Activated T-helper 1 cell treated with anti-CD3 and anti-CD28 coated beads, Interleukin-12 subunit alpha, Interleukin-12 subunit beta, Interleukin-2, Interleukin-4 antibody, amounts not matched to agents 30 ng/mL and 10 ng/mL and 1 ng/mL, durations not matched to agents 14 hours and 24 hours and 36 hours (primary cell): ENCODE data around the gene KTI12. TPM values are rescaled to one million over a fixed set of nuclear protein-coding genes. Genes with fewer than 3 reads are reported as not detected.
"Not testable (repeated sequence)": the region's sequence is repeated elsewhere in the genome, so short reads cannot be mapped to it uniquely, and the experiment has no call there.

ENCODE experiments used
- DNase-seq: peaks from one replicate; pipeline ENCODE4 v3.0.0; 2021; ENCODE audit warnings: low spot score
- H3K27ac Mint-ChIP-seq: one replicate; pipeline ENCODE4 v1.8.0; 2021; ENCODE audit warnings: mild to moderate bottlenecking, mixed read lengths
- H3K27me3 Mint-ChIP-seq: one replicate; pipeline ENCODE4 v1.8.0; 2022; ENCODE audit warnings: mild to moderate bottlenecking, moderate library complexity, mixed read lengths; ENCODE audit not compliant: insufficient read depth
- H3K36me3 Mint-ChIP-seq: one replicate; pipeline ENCODE4 v1.8.0; 2021; ENCODE audit warnings: low read depth, mixed read lengths
- H3K4me1 Mint-ChIP-seq: one replicate; pipeline ENCODE4 v1.8.0; 2021; ENCODE audit warnings: low read depth, mixed read lengths
- H3K4me3 Mint-ChIP-seq: one replicate; pipeline ENCODE4 v1.8.0; 2021; ENCODE audit warnings: mild to moderate bottlenecking, moderate library complexity, mixed read lengths
- H3K9me3 Mint-ChIP-seq: one replicate; pipeline ENCODE4 v1.8.0; 2021; ENCODE audit warnings: mixed read lengths
- intact Hi-C: fragments of 100-400 bp; cut with micrococcal nuclease; formaldehyde crosslinking; loops from one replicate; pipeline ENCODE4 v1.15.1; 2024
- total RNA-seq: library from RNA; stranded (reverse); gene quantifications from 2 replicates; pipeline ENCODE4 v1.2.3, GENCODE V29; 2022

The KTI12 gene
- total RNA-seq, 1 donor from 2014 or later: 21.6 TPM

- H3K36me3 Mint-ChIP-seq: peaks cover 39% of the 10 kb centered on the region
- no peaks in the 10 kb centered on the region for H3K9me3 Mint-ChIP-seq
- H3K4me3 Mint-ChIP-seq: peak overlapping the region; percentile 93
- peaks cover 39% of the 10 kb centered on the region for H3K4me1 Mint-ChIP-seq
- intact Hi-C loops: loop anchor here (1.0 to 10.0 kb wide), 6 partner anchors 24 to 798 kb away; partner anchors contain the start of genes BTF3L4, NRDC and RNF11
- DNase-seq: no peak
- H3K27ac Mint-ChIP-seq: peak overlapping the region; percentile 89
- H3K27me3 Mint-ChIP-seq: no peaks in the 10 kb centered on the region
Observed at GRCh38 chr1:52032785-52033131, 852 bp downstream of the KTI12 start.

- intact Hi-C loops: loop anchor here (2.0 to 10.0 kb wide), 3 partner anchors 333 to 797 kb away; partner anchors contain the start of gene RNF11
- no peaks in the 10 kb centered on the region for H3K9me3 Mint-ChIP-seq
- DNase-seq: no peak
- H3K4me3 Mint-ChIP-seq: peak overlapping the region; percentile 93
- peak overlapping the region; percentile 89 for H3K27ac Mint-ChIP-seq
- H3K4me1 Mint-ChIP-seq: peaks cover 39% of the 10 kb centered on the region
- peaks cover 39% of the 10 kb centered on the region for H3K36me3 Mint-ChIP-seq
- no peaks in the 10 kb centered on the region for H3K27me3 Mint-ChIP-seq
Observed at GRCh38 chr1:52032124-52032784, 1.4 kb downstream of the KTI12 start.

- intact Hi-C loops, H3K27me3 Mint-ChIP-seq, H3K9me3 Mint-ChIP-seq, DNase-seq, H3K27ac Mint-ChIP-seq, H3K4me3 Mint-ChIP-seq: not testable (repeated sequence)
- peaks cover 33% of the 10 kb centered on the region for H3K4me1 Mint-ChIP-seq
- peaks cover 40% of the 10 kb centered on the region for H3K36me3 Mint-ChIP-seq
Observed at GRCh38 chr1:52028839-52029238, 4.8 kb downstream of the KTI12 start.

GRCh38 chr1:52028328-52028727, 5.3 kb downstream of the KTI12 start:
- Mint-ChIP-seq H3K9me3 (no peaks in the 10 kb centered on the region), H3K27me3 (no peaks in the 10 kb centered on the region), H3K4me3 (no peak overlapping the region), H3K27ac (no peak overlapping the region), H3K4me1 (peaks cover 31% of the 10 kb centered on the region), H3K36me3 (peaks cover 39% of the 10 kb centered on the region)
- DNase-seq: no peak
- intact Hi-C loops: no loop called here

GRCh38 chr1:52026278-52026677, 7.3 kb downstream of the KTI12 start:
- H3K4me1 Mint-ChIP-seq: peaks cover 18% of the 10 kb centered on the region
- H3K36me3 Mint-ChIP-seq: peaks cover 36% of the 10 kb centered on the region
- no peaks in the 10 kb centered on the region for H3K27me3 Mint-ChIP-seq
- H3K4me3 Mint-ChIP-seq: no peak overlapping the region
- DNase-seq: no peak
- no peaks in the 10 kb centered on the region for H3K9me3 Mint-ChIP-seq
- H3K27ac Mint-ChIP-seq: no peak overlapping the region
- intact Hi-C loops: no loop called here

GRCh38 chr1:52022133-52022532, 11.5 kb downstream of the KTI12 start:
- Mint-ChIP-seq H3K27ac (no peak overlapping the region), H3K9me3 (no peaks in the 10 kb centered on the region), H3K4me1 (no peaks in the 10 kb centered on the region), H3K36me3 (peaks cover 37% of the 10 kb centered on the region), H3K27me3 (no peaks in the 10 kb centered on the region), H3K4me3 (no peak overlapping the region)
- no peak for DNase-seq
- intact Hi-C loops: no loop called here

GRCh38 chr1:52008071-52008809, 25.4 kb downstream of the KTI12 start:
- Mint-ChIP-seq H3K27ac (no peak overlapping the region), H3K9me3 (no peaks in the 10 kb centered on the region), H3K4me1 (no peaks in the 10 kb centered on the region), H3K4me3 (no peak overlapping the region), H3K36me3 (no peaks in the 10 kb centered on the region), H3K27me3 (peaks cover 21% of the 10 kb centered on the region)
- intact Hi-C loops: no loop called here
- DNase-seq: no peak

GRCh38 chr1:52007215-52008002, 26.2 kb downstream of the KTI12 start:
- Mint-ChIP-seq H3K36me3 (no peaks in the 10 kb centered on the region), H3K9me3 (no peaks in the 10 kb centered on the region), H3K4me1 (no peaks in the 10 kb centered on the region), H3K4me3 (no peak overlapping the region), H3K27ac (no peak overlapping the region), H3K27me3 (peaks cover 23% of the 10 kb centered on the region)
- intact Hi-C loops: no loop called here
- no peak for DNase-seq

GRCh38 chr1:52006081-52006553, 27.5 kb downstream of the KTI12 start:
- H3K27ac Mint-ChIP-seq: not testable (repeated sequence)

GRCh38 chr1:52005548-52005947, 28.1 kb downstream of the KTI12 start:
- H3K36me3 Mint-ChIP-seq, H3K9me3 Mint-ChIP-seq, H3K4me1 Mint-ChIP-seq: not testable (repeated sequence)

More at GRCh38 chr1:52006081-52006553, 27.5 kb downstream of the KTI12 start:
- H3K4me3 Mint-ChIP-seq, intact Hi-C loops, DNase-seq, H3K36me3 Mint-ChIP-seq, H3K4me1 Mint-ChIP-seq, H3K9me3 Mint-ChIP-seq: not testable (repeated sequence)
- peaks cover 23% of the 10 kb centered on the region for H3K27me3 Mint-ChIP-seq

GRCh38 chr1:52003877-52004276, 29.7 kb downstream of the KTI12 start:
- Mint-ChIP-seq H3K4me3 (no peak overlapping the region), H3K27me3 (peaks cover 23% of the 10 kb centered on the region), H3K27ac (no peak overlapping the region), H3K4me1 (no peaks in the 10 kb centered on the region), H3K9me3 (no peaks in the 10 kb centered on the region), H3K36me3 (no peaks in the 10 kb centered on the region)
- intact Hi-C loops: no loop called here
- DNase-seq: no peak

More at GRCh38 chr1:52005548-52005947, 28.1 kb downstream of the KTI12 start:
- H3K4me3 Mint-ChIP-seq, DNase-seq, intact Hi-C loops, H3K27ac Mint-ChIP-seq: not testable (repeated sequence)
- peaks cover 23% of the 10 kb centered on the region for H3K27me3 Mint-ChIP-seq

- H3K9me3 Mint-ChIP-seq: no peaks in the 10 kb centered on the region
- no peak overlapping the region for H3K27ac Mint-ChIP-seq
- peak; percentile 52 for DNase-seq
- H3K36me3 Mint-ChIP-seq: no peaks in the 10 kb centered on the region
- intact Hi-C loops: loop anchor here (1.0 kb wide), 1 partner anchor 105 kb away; no protein-coding TSS in a partner anchor
- no peaks in the 10 kb centered on the region for H3K4me1 Mint-ChIP-seq
- peaks cover 21% of the 10 kb centered on the region for H3K27me3 Mint-ChIP-seq
- H3K4me3 Mint-ChIP-seq: no peak overlapping the region
Observed at GRCh38 chr1:52002038-52002917, 31.3 kb downstream of the KTI12 start.
